Fibroblast of lung (primary cell): ENCODE results near the gene VEGFA. TPM values are rescaled to one million over a fixed set of nuclear protein-coding genes. Genes with fewer than 3 reads are reported as not detected.
A peak's percentile ranks its signal among the peaks of the same experiment; 100 is the strongest.

Experiments
- DNase-seq, 2 donors: peaks; one replicate each; pipeline versions ENCODE4 v3.0.0 to v3.0.0-alpha.2; 2010; ENCODE audit warnings: low read depth in 2 of 2
- H2AFZ ChIP-seq: 2 replicates; pipeline ENCODE4 v1.5.1; 2012; ENCODE audit warnings: low read length, control low read depth, inconsistent platforms
- H3K27ac ChIP-seq: 2 replicates; pipeline ENCODE4 v1.5.1; 2011; ENCODE audit warnings: low read length, control low read depth; ENCODE audit not compliant: insufficient read depth
- H3K27me3 ChIP-seq: 2 replicates; pipeline ENCODE4 v1.5.1; 2011; ENCODE audit warnings: mild to moderate bottlenecking, low read length; ENCODE audit not compliant: control insufficient read depth, insufficient read depth
- H3K36me3 ChIP-seq: 2 replicates; pipeline ENCODE4 v1.5.1; 2011; ENCODE audit warnings: low read length; ENCODE audit not compliant: control insufficient read depth, insufficient read depth
- H3K4me1 ChIP-seq: 2 replicates; pipeline ENCODE4 v1.5.1; 2011; ENCODE audit warnings: low read length; ENCODE audit not compliant: control insufficient read depth, insufficient read depth; ENCODE audit errors: extremely low read depth
- H3K4me2 ChIP-seq: 2 replicates; pipeline ENCODE4 v1.5.1; 2011; ENCODE audit warnings: low read length, control low read depth; ENCODE audit not compliant: insufficient read depth; ENCODE audit errors: extremely low read depth
- H3K4me3 ChIP-seq, 4 experiments: fragments of 200-600 bp in 1 of 4; sonication (generic) in 1 of 4; replicated peaks in 1 of 4; 2 replicates each; pipeline ENCODE4 v1.5.1; 2011 to 2016; ENCODE audit warnings: low read length in 4 of 4, low read depth in 3 of 4, mild to moderate bottlenecking in 3 of 4, control low read depth in 2 of 4, inconsistent platforms in 1 of 4, mixed read lengths in 1 of 4; ENCODE audit not compliant: insufficient read depth in 1 of 4; ENCODE audit errors: control extremely low read depth in 1 of 4
- H3K79me2 ChIP-seq: 2 replicates; pipeline ENCODE4 v1.5.1; 2012; ENCODE audit warnings: mild to moderate bottlenecking, low read length, inconsistent platforms; ENCODE audit not compliant: control insufficient read depth, insufficient read depth
- H3K9ac ChIP-seq: 2 replicates; pipeline ENCODE4 v1.5.1; 2011; ENCODE audit warnings: mild to moderate bottlenecking, low read length, control low read depth; ENCODE audit not compliant: insufficient read depth
- H3K9me3 ChIP-seq: 2 replicates; pipeline ENCODE4 v1.5.1; 2012; ENCODE audit warnings: low read depth, low read length; ENCODE audit not compliant: control insufficient read depth, insufficient read depth
- H4K20me1 ChIP-seq: 2 replicates; pipeline ENCODE4 v1.5.1; 2011; ENCODE audit warnings: low read length; ENCODE audit not compliant: control insufficient read depth, insufficient read depth; ENCODE audit errors: extremely low read depth
- CTCF ChIP-seq, 2 donors: IDR thresholded peaks in 1 of 2; conservative IDR thresholded peaks in 1 of 2; 1 replicate in 1 of 2; 2 replicates in 1 of 2; pipeline ENCODE4 v1.5.1; 2011 to 2012; ENCODE audit warnings: low read length in 2 of 2, control low read depth in 1 of 2, inconsistent platforms in 1 of 2, low read depth in 1 of 2, mild to moderate bottlenecking in 1 of 2
- EZH2 ChIP-seq: IDR thresholded peaks from 2 replicates; pipeline ENCODE4 v1.5.1; 2012; ENCODE audit warnings: low read length, control low read depth, mild to moderate bottlenecking; ENCODE audit errors: missing control alignments
- polyA plus RNA-seq, 2 donors: library from polyadenylated mRNA; depleted of rRNA in 1 of 2; stranded (reverse) in 1 of 2; unstranded in 1 of 2; fragments of >200 nt; gene quantifications; 2 replicates each; pipeline ENCODE4 v1.2.1, GENCODE V29; 2011 to 2012; ENCODE audit warnings: missing spikeins in 1 of 2
- total RNA-seq: library from RNA; depleted of rRNA; stranded (reverse); fragments of >200 nt; gene quantifications from 2 replicates; pipeline ENCODE4 v1.2.1, GENCODE V29; 2014

The VEGFA gene
- total and polyA plus RNA-seq, 2 donors (not counting 1 experiment from before 2014, with no cell fraction given): 111 to 150 TPM

GRCh38 chr6:43831191-43831590 is 61.2 kb downstream of the VEGFA start:
- Histone ChIP-seq H2AFZ (no peak overlapping the region), H3K9ac (no peak overlapping the region), H3K4me3 (no peak overlapping the region), H3K36me3 (no peaks in the 10 kb centered on the region), H3K79me2 (no peaks in the 10 kb centered on the region), H3K9me3 (no peaks in the 10 kb centered on the region), H3K4me2 (no peak overlapping the region), H3K27me3 (peaks cover 4% of the 10 kb centered on the region), H3K4me1 (peaks cover 3% of the 10 kb centered on the region), H3K27ac (no peak overlapping the region), H4K20me1 (no peaks in the 10 kb centered on the region)
- no peak for DNase-seq
- TF ChIP-seq CTCF (conservative IDR thresholded peaks at IDR 0.05 in 1 of 2, IDR thresholded peaks at IDR 0.05 in 1 of 2; ENCODE audit: low read depth in 1 of 2, low read length in 2 of 2) (no peak), EZH2 (no peak)

- peak in 1 of 2 donors; percentile 42 for DNase-seq
- Histone ChIP-seq H3K4me3 (no peak overlapping the region), H3K4me1 (peaks cover 11% of the 10 kb centered on the region), H3K4me2 (no peak overlapping the region), H3K27me3 (peaks cover 4% of the 10 kb centered on the region), H3K79me2 (no peaks in the 10 kb centered on the region), H3K36me3 (no peaks in the 10 kb centered on the region), H2AFZ (no peak overlapping the region), H3K9me3 (no peaks in the 10 kb centered on the region), H3K9ac (no peak overlapping the region), H4K20me1 (no peaks in the 10 kb centered on the region), H3K27ac (no peak overlapping the region)
- TF ChIP-seq CTCF (conservative IDR thresholded peaks at IDR 0.05 in 1 of 2, IDR thresholded peaks at IDR 0.05 in 1 of 2; ENCODE audit: low read depth in 1 of 2, low read length in 2 of 2) (no peak), EZH2 (no peak)
Observed at GRCh38 chr6:43833223-43833995, 63.4 kb downstream of the VEGFA start.

- Histone ChIP-seq H3K4me1 (peaks cover 16% of the 10 kb centered on the region), H3K9ac (no peak overlapping the region), H4K20me1 (no peaks in the 10 kb centered on the region), H3K4me3 (no peak overlapping the region), H3K9me3 (no peaks in the 10 kb centered on the region), H3K4me2 (no peak overlapping the region), H3K27ac (no peak overlapping the region), H3K79me2 (no peaks in the 10 kb centered on the region), H2AFZ (no peak overlapping the region), H3K27me3 (peaks cover 4% of the 10 kb centered on the region), H3K36me3 (no peaks in the 10 kb centered on the region)
- no peak for DNase-seq
- TF ChIP-seq EZH2 (no peak), CTCF (conservative IDR thresholded peaks at IDR 0.05 in 1 of 2, IDR thresholded peaks at IDR 0.05 in 1 of 2; ENCODE audit: low read depth in 1 of 2, low read length in 2 of 2) (no peak)
Observed at GRCh38 chr6:43833996-43834390, 64.0 kb downstream of the VEGFA start.
